Endodermal cell (in vitro differentiated cells): ENCODE measurements around the gene SLC7A9. TPM values are rescaled to one million over a fixed set of nuclear protein-coding genes. Genes with fewer than 3 reads are reported as not detected.

ENCODE experiments used
- DNase-seq: peaks from one replicate; pipeline ENCODE4 v3.0.0-alpha.2; 2017
- H3K27ac ChIP-seq: 2 replicates; pipeline ENCODE4 v1.5.1; 2013; ENCODE audit warnings: mild to moderate bottlenecking, low read depth, low read length, moderate library complexity
- H3K27me3 ChIP-seq: 2 replicates; pipeline ENCODE4 v1.6.1; 2013; ENCODE audit warnings: mild to moderate bottlenecking, low read length, moderate library complexity; ENCODE audit not compliant: insufficient read depth, control insufficient read depth, poor library complexity, severe bottlenecking
- H3K36me3 ChIP-seq: 2 replicates; pipeline ENCODE4 v1.7.0; 2013; ENCODE audit warnings: mild to moderate bottlenecking, low read length, moderate library complexity; ENCODE audit not compliant: control insufficient read depth, insufficient read depth
- H3K4me1 ChIP-seq: one replicate; pipeline ENCODE4 v1.7.0; 2013; ENCODE audit warnings: low read length; ENCODE audit not compliant: control insufficient read depth, insufficient read depth
- H3K4me3 ChIP-seq: 2 replicates; pipeline ENCODE4 v1.5.1; 2013; ENCODE audit warnings: mild to moderate bottlenecking, low read length, moderate library complexity
- H3K9ac ChIP-seq: 2 replicates; pipeline ENCODE4 v1.6.1; 2013; ENCODE audit warnings: mild to moderate bottlenecking, low read length, moderate library complexity; ENCODE audit not compliant: poor library complexity, severe bottlenecking; ENCODE audit errors: extremely low read depth
- H3K9me3 ChIP-seq: 2 replicates; pipeline ENCODE4 v1.6.1; 2013; ENCODE audit warnings: mild to moderate bottlenecking, low read length, moderate library complexity; ENCODE audit not compliant: control insufficient read depth
- H3K27ac Mint-ChIP-seq: 2 replicates; pipeline ENCODE4 v1.8.0; 2020; ENCODE audit warnings: mixed read lengths
- H3K27me3 Mint-ChIP-seq: 2 replicates; pipeline ENCODE4 v1.8.0; 2021; ENCODE audit warnings: mild to moderate bottlenecking, mixed read lengths; ENCODE audit not compliant: insufficient read depth
- H3K36me3 Mint-ChIP-seq: 2 replicates; pipeline ENCODE4 v1.8.0; 2020; ENCODE audit warnings: low read depth, mixed read lengths
- H3K4me1 Mint-ChIP-seq: 2 replicates; pipeline ENCODE4 v1.8.0; 2020; ENCODE audit warnings: mixed read lengths
- H3K4me3 Mint-ChIP-seq: 2 replicates; pipeline ENCODE4 v1.8.0; 2020; ENCODE audit warnings: mild to moderate bottlenecking, moderate library complexity, mixed read lengths
- H3K9me3 Mint-ChIP-seq: 2 replicates; pipeline ENCODE4 v1.8.0; 2020; ENCODE audit warnings: mild to moderate bottlenecking, mixed read lengths
- CTCF ChIP-seq: fragments of 200-600 bp; sonication (generic); conservative IDR thresholded peaks from 2 replicates; pipeline ENCODE4 v1.5.0; 2021; ENCODE audit warnings: antibody characterized with exemption, mild to moderate bottlenecking
- WGBS, 2 experiments: methylation state at CpG; one replicate each; pipeline versions ENCODE4 v1.1.5 to v1.1.7; 2013; ENCODE audit warnings: missing lambda C conversion rate in 2 of 2, mixed read lengths in 1 of 2; ENCODE audit not compliant: insufficient coverage in 1 of 2, insufficient read length in 1 of 2; 5-methylcytosine and 5-hydroxymethylcytosine counted together
- total RNA-seq, 2 donors: library from RNA; stranded (reverse); fragmentation: NEBNext Ultra II Directional in 1 of 2; extraction: Animal tissue kit (Norgen Biotek cat#: 25700) in 1 of 2; gene quantifications; 2 replicates in 1 of 2; 3 replicates in 1 of 2; pipeline ENCODE4 v1.2.1, GENCODE V29; 2021

SLC7A9 gene
- total RNA-seq, 2 donors from 2014 or later = 0.18 TPM; not detected in 1

GRCh38 chr19:32910874-32911273, 41.3 kb upstream of the SLC7A9 start:
- H3K27me3 ChIP-seq = no peaks in the 10 kb centered on the region
- H3K36me3 ChIP-seq = peaks cover 50% of the 10 kb centered on the region
- no peak overlapping the region for H3K27ac Mint-ChIP-seq
- H3K4me1 Mint-ChIP-seq = no peaks in the 10 kb centered on the region
- WGBS, 2 experiments = 92 to 96% methylated on average over 4 to 5 of the region's 5 CpGs
- no peak overlapping the region for H3K27ac ChIP-seq
- H3K9me3 Mint-ChIP-seq = peaks cover 3% of the 10 kb centered on the region
- no peak for TF ChIP-seq CTCF
- H3K27me3 Mint-ChIP-seq = no peaks in the 10 kb centered on the region
- H3K4me3 ChIP-seq = no peak overlapping the region
- no peaks in the 10 kb centered on the region for H3K4me1 ChIP-seq
- peaks cover 3% of the 10 kb centered on the region for H3K9me3 ChIP-seq
- H3K36me3 Mint-ChIP-seq = peaks cover 43% of the 10 kb centered on the region
- H3K4me3 Mint-ChIP-seq = no peak overlapping the region
- no peak for DNase-seq
- no peak overlapping the region for H3K9ac ChIP-seq

GRCh38 chr19:32910094-32910493, 40.5 kb upstream of the SLC7A9 start:
- TF ChIP-seq CTCF = no peak
- peaks cover 11% of the 10 kb centered on the region for H3K9me3 ChIP-seq
- no peak overlapping the region for H3K9ac ChIP-seq
- H3K27me3 Mint-ChIP-seq = no peaks in the 10 kb centered on the region
- 94 to 100% methylated on average over 4 of the region's 5 CpGs for WGBS, 2 experiments
- H3K4me3 Mint-ChIP-seq = no peak overlapping the region
- peaks cover 4% of the 10 kb centered on the region for H3K9me3 Mint-ChIP-seq
- no peak overlapping the region for H3K4me3 ChIP-seq
- no peak overlapping the region for H3K27ac Mint-ChIP-seq
- H3K27me3 ChIP-seq = no peaks in the 10 kb centered on the region
- H3K4me1 ChIP-seq = no peaks in the 10 kb centered on the region
- no peaks in the 10 kb centered on the region for H3K4me1 Mint-ChIP-seq
- H3K36me3 Mint-ChIP-seq = peaks cover 48% of the 10 kb centered on the region
- peaks cover 46% of the 10 kb centered on the region for H3K36me3 ChIP-seq
- H3K27ac ChIP-seq = no peak overlapping the region
- DNase-seq = no peak

GRCh38 chr19:32909257-32909656, 39.7 kb upstream of the SLC7A9 start:
- Histone ChIP-seq H3K27ac (no peak overlapping the region), H3K9me3 (peaks cover 13% of the 10 kb centered on the region), H3K4me1 (no peaks in the 10 kb centered on the region), H3K27me3 (no peaks in the 10 kb centered on the region), H3K4me3 (no peak overlapping the region), H3K36me3 (peaks cover 40% of the 10 kb centered on the region), H3K9ac (no peak overlapping the region)
- Mint-ChIP-seq H3K36me3 (peaks cover 46% of the 10 kb centered on the region), H3K9me3 (peaks cover 4% of the 10 kb centered on the region), H3K27me3 (no peaks in the 10 kb centered on the region), H3K4me1 (no peaks in the 10 kb centered on the region), H3K27ac (no peak overlapping the region), H3K4me3 (no peak overlapping the region)
- TF ChIP-seq CTCF = no peak
- no peak for DNase-seq
